Measurements from ENCODE around the gene SMARCD3. TPM values are rescaled to one million over a fixed set of nuclear protein-coding genes. Genes with fewer than 3 reads are reported as not detected.

Gene SMARCD3
- total RNA-seq = 88.7 and 96.9 TPM in 2 replicates
- long read RNA-seq, partial matches to known transcripts = 12 of 13 reads
- long read RNA-seq, other reads (novel, unspliced or antisense) = 1 of 13 reads

DNA sequence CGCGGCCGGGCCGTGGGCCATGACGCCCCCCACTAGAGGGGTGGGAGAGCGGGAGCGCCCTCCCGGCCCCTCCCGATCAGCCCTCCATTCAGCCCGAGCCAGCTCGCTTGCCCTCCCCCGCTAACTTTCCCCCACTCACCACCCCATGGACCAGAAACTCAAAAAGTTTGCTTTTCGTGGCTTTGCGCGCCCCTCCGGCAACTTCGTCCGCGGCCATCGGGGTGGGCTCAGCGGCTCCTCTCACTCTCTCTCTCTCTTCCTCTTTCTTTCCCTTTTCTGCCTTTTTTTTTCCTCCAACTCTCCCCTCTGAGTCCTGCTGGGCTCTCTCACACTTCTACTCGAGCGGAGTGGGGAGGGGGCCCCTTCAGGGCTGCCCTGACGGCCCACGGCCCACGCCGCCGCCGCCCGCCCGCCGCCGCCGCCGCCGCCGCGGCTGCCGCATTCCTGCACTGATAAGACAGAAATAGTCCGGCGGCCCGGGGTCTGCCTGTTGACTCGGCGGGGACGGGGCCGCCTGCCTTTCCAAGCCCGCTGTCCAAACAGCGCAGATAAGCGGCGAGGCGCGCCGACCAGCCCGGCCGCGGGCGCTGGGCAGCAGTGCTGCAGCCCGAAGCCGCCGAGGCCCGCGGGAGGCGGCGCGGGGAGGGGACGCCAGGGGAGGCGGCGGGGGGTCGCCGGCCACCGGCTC is at the start of gene SMARCD3:
SMARCD3 (minus strand) TSS at position 349 of the 688 bp plus-strand sequence; CDS start at position 217, 132 bp downstream.
- TF ChIP-seq, protein P1, sequence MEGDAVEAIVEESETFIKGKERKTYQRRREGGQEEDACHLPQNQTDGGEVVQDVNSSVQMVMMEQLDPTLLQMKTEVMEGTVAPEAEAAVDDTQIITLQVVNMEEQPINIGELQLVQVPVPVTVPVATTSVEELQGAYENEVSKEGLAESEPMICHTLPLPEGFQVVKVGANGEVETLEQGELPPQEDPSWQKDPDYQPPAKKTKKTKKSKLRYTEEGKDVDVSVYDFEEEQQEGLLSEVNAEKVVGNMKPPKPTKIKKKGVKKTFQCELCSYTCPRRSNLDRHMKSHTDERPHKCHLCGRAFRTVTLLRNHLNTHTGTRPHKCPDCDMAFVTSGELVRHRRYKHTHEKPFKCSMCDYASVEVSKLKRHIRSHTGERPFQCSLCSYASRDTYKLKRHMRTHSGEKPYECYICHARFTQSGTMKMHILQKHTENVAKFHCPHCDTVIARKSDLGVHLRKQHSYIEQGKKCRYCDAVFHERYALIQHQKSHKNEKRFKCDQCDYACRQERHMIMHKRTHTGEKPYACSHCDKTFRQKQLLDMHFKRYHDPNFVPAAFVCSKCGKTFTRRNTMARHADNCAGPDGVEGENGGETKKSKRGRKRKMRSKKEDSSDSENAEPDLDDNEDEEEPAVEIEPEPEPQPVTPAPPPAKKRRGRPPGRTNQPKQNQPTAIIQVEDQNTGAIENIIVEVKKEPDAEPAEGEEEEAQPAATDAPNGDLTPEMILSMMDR (IDR thresholded peaks at IDR 0.05) = no peak
- Mint-ChIP-seq H3K27me3 (ENCODE audit: unreplicated experiment) (no peaks in the 10 kb centered on the region), H3K36me3 (ENCODE audit: unreplicated experiment) (no peaks in the 10 kb centered on the region), H3K9me3 (ENCODE audit: unreplicated experiment) (no peaks in the 10 kb centered on the region), H3K4me3 (ENCODE audit: unreplicated experiment) (peak within 1 kb of the TSS; percentile 100), H3K27ac (ENCODE audit: unreplicated experiment) (peak within 1 kb of the TSS; percentile 100), H3K4me1 (ENCODE audit: unreplicated experiment) (peaks cover 72% of the 10 kb centered on the region)
- no peak for DNase-seq (ENCODE audit: extremely low spot score, unreplicated experiment)

DNA sequence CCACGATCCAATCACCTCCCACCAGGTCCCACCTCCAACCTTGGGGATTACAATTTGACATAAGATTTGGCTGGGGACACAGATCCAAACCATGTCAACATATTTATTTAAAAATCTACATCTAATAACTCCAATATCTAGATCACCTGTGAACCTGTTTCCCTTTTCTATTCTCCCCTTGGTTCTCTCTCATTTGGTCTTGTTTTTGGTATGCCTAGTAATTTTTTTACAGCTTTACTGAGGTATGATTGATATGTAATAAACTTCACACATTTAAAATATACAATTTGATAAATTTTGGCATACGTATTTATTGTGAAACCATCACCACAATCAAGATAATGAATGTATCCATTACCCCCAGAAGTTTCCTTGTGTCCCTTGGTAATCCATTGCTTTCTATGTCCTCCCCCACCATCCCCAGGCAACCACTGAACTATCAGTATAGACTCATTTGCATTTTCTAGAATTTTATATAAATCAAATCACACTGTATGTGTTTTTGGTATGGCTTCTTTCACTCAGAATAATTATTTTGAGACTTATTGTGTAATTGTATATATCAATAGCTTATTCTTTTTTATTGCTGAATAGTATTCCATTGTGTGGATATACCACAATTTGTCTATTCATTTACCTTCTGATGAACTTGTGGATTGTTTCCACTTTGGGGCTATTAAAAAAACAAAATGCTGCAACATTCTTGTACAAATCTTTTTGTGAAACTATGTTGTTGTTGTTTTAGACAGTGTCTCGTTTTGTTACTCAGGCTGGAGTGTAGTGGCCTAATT is 47.9 kb upstream of the SMARCD3 start:
- DNase-seq (ENCODE audit: extremely low spot score, unreplicated experiment) = no peak
- peaks cover 4% of the 10 kb centered on the region for H3K9me3 Mint-ChIP-seq (ENCODE audit: unreplicated experiment)
- H3K27me3 Mint-ChIP-seq (ENCODE audit: unreplicated experiment) = peaks cover 39% of the 10 kb centered on the region
- H3K36me3 Mint-ChIP-seq (ENCODE audit: unreplicated experiment) = no peaks in the 10 kb centered on the region
- TF ChIP-seq, protein P1 (IDR thresholded peaks at IDR 0.05) = no peak
- H3K4me1 Mint-ChIP-seq (ENCODE audit: unreplicated experiment) = no peaks in the 10 kb centered on the region
- no peak overlapping the region for H3K27ac Mint-ChIP-seq (ENCODE audit: unreplicated experiment)
- H3K4me3 Mint-ChIP-seq (ENCODE audit: unreplicated experiment) = no peak overlapping the region

DNA sequence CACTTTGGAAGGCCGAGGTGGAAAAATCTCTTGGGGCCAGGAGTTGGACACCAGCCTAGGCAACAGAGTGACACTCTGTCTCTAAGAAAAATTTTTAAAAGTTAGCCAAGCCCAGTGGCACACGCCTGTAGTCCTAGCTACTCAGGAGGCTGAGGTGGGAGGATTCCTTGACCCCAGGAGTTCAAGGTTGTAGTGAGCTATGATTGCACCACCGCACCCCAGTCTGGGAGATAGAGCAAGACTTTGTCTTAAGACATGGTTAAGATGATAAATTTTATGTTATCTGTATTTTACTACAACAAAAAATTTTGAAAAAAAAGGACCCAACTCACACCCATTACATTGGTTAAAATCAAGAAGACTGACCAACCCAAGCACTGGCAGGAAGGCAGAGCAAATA is 44.4 kb upstream of the SMARCD3 start:
- DNase-seq (ENCODE audit: extremely low spot score, unreplicated experiment) = no peak
- H3K36me3 Mint-ChIP-seq (ENCODE audit: unreplicated experiment) = no peaks in the 10 kb centered on the region
- peaks cover 4% of the 10 kb centered on the region for H3K9me3 Mint-ChIP-seq (ENCODE audit: unreplicated experiment)
- H3K27me3 Mint-ChIP-seq (ENCODE audit: unreplicated experiment) = peaks cover 32% of the 10 kb centered on the region
- TF ChIP-seq, protein P1 (IDR thresholded peaks at IDR 0.05) = no peak
- no peak overlapping the region for H3K27ac Mint-ChIP-seq (ENCODE audit: unreplicated experiment)
- H3K4me1 Mint-ChIP-seq (ENCODE audit: unreplicated experiment) = no peaks in the 10 kb centered on the region
- no peak overlapping the region for H3K4me3 Mint-ChIP-seq (ENCODE audit: unreplicated experiment)

DNA sequence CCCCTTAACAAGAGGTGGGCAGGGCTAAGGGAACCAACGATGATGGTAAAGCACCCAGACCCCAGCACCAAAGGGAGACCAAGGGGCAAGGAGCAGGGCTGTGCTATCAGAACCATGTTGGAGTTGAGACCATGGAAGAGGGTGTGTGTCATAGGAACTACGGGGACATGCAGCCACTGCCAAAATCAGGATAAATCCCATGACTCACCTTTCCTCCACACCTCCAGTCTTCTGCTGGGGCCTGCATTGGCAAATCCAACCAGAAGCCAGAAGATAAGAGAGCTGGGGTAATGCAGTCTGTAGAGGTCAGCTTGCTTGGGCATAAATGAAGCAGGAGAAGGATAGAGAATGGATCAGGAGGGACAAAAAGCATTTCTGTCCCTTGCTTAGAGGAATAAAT is 42.7 kb upstream of the SMARCD3 start:
- Mint-ChIP-seq H3K27ac (ENCODE audit: unreplicated experiment) (no peak overlapping the region), H3K36me3 (ENCODE audit: unreplicated experiment) (no peaks in the 10 kb centered on the region), H3K4me3 (ENCODE audit: unreplicated experiment) (no peak overlapping the region), H3K27me3 (ENCODE audit: unreplicated experiment) (peaks cover 40% of the 10 kb centered on the region), H3K4me1 (ENCODE audit: unreplicated experiment) (no peaks in the 10 kb centered on the region), H3K9me3 (ENCODE audit: unreplicated experiment) (peaks cover under 1% of the 10 kb centered on the region)
- TF ChIP-seq, protein P1 (IDR thresholded peaks at IDR 0.05) = no peak
- DNase-seq (ENCODE audit: extremely low spot score, unreplicated experiment) = no peak

DNA sequence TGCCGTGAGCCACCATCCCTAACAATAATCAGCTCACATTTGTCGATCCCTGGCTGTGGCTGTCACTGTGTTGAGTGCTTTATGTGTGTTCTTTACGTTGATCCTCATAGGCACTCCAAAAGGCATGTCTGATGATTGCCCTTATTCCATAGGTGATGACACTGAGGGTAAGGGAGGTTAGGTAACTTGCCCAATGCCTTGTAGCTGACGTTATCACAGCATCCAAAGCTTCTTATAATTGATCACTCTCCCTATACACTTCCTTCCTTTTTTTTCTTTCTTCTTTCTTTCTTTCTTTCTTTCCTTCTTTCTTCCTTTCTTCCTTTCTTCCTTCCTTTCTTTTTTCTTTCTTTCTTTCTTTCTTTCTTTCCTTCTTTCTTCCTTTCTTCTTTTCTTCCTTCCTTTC is 41.9 kb upstream of the SMARCD3 start:
- Mint-ChIP-seq H3K4me1 (ENCODE audit: unreplicated experiment) (no peaks in the 10 kb centered on the region), H3K27ac (ENCODE audit: unreplicated experiment) (no peak overlapping the region), H3K27me3 (ENCODE audit: unreplicated experiment) (peaks cover 42% of the 10 kb centered on the region), H3K9me3 (ENCODE audit: unreplicated experiment) (no peaks in the 10 kb centered on the region), H3K4me3 (ENCODE audit: unreplicated experiment) (no peak overlapping the region), H3K36me3 (ENCODE audit: unreplicated experiment) (no peaks in the 10 kb centered on the region)
- TF ChIP-seq, protein P1 (IDR thresholded peaks at IDR 0.05) = no peak
- no peak for DNase-seq (ENCODE audit: extremely low spot score, unreplicated experiment)
